Panc1 (cell line): ENCODE measurements around the gene HDGFL2. TPM values are rescaled to one million over a fixed set of nuclear protein-coding genes. Genes with fewer than 3 reads are reported as not detected.

Source experiments
- ATAC-seq: fragments of 200-7000 bp; cut with Tn5 transposase; 2 replicates; pipeline ENCODE4 v1.9.1; 2020; ENCODE audit warnings: mild to moderate bottlenecking, moderate library complexity
- BruUV-seq: library from RNA; stranded (reverse); fragments of 400-500 nt; replicated peaks from 2 replicates; lab custom pipeline; 2021; lab: Mats Ljungman, UMichigan
- CTCF ChIA-PET: fragments of 300-600 bp; sonication (Branson Sonifier 250); formaldehyde crosslinking; loops from one replicate; lab custom pipeline; 2022; ENCODE audit warnings: antibody characterized with exemption; lab: Charles Lee
- POLR2A ChIA-PET: fragments of 300-600 bp; sonication (Branson Sonifier 250); formaldehyde crosslinking; loops from one replicate; lab custom pipeline; 2022; ENCODE audit warnings: antibody characterized with exemption; lab: Charles Lee
- DNase-seq: peaks from one replicate; pipeline ENCODE4 v3.0.0-alpha.2; 2010; ENCODE audit warnings: low read depth, low spot score
- H3K27ac ChIP-seq: 2 replicates; pipeline ENCODE4 v1.5.1; 2011; ENCODE audit warnings: mild to moderate bottlenecking, low read length, inconsistent platforms
- H3K27me3 ChIP-seq: fragments of 200-500 bp; sonication (Bioruptor generic); 2 replicates; pipeline ENCODE4 v1.6.0; 2014; ENCODE audit warnings: low read length, inconsistent platforms; ENCODE audit not compliant: control insufficient read depth, insufficient read depth
- H3K36me3 ChIP-seq: fragments of 200-500 bp; sonication (Bioruptor generic); 2 replicates; pipeline ENCODE4 v1.5.1; 2014; ENCODE audit warnings: inconsistent platforms, mild to moderate bottlenecking, low read length, moderate library complexity; ENCODE audit not compliant: control insufficient read depth, insufficient read depth
- H3K4me1 ChIP-seq: 2 replicates; pipeline ENCODE4 v1.5.1; 2011; ENCODE audit warnings: inconsistent platforms, mild to moderate bottlenecking, low read length, moderate library complexity; ENCODE audit not compliant: control insufficient read depth, insufficient read depth
- H3K4me3 ChIP-seq, 2 experiments: 2 replicates each; pipeline ENCODE4 v1.5.1; 2011 to 2012; ENCODE audit warnings: low read depth in 2 of 2, low read length in 2 of 2, mild to moderate bottlenecking in 2 of 2, inconsistent platforms in 1 of 2, moderate library complexity in 1 of 2
- H3K9me3 ChIP-seq: fragments of 200-500 bp; sonication (Bioruptor generic); 2 replicates; pipeline ENCODE4 v1.5.1; 2014; ENCODE audit warnings: low read depth, mild to moderate bottlenecking, inconsistent platforms, low read length, moderate library complexity; ENCODE audit not compliant: control insufficient read depth, insufficient read depth
- POLR2AphosphoS5 ChIP-seq: IDR thresholded peaks from 2 replicates; pipeline ENCODE4 v1.6.1; 2012; ENCODE audit warnings: mild to moderate bottlenecking, low read depth, low read length, moderate library complexity
- SIN3A ChIP-seq: IDR thresholded peaks from 2 replicates; pipeline ENCODE4 v1.6.1; 2012; ENCODE audit warnings: low read depth, mild to moderate bottlenecking, low read length, moderate library complexity, borderline replicate concordance; ENCODE audit not compliant: insufficient read depth
- TCF7L2 ChIP-seq: IDR thresholded peaks from 2 replicates; pipeline ENCODE4 v1.6.1; 2011; ENCODE audit warnings: mild to moderate bottlenecking, low read depth, low read length, inconsistent platforms
- in situ Hi-C: cut with HindIII; loops from 2 replicates; pipeline ENCODE4 v1.10.0; 2016; ENCODE audit warnings: low sequenced_read_pairs, low pct_unique_long_range_greater_than_20kb
- intact Hi-C: fragments of 100-400 bp; cut with micrococcal nuclease; formaldehyde crosslinking; loops from one replicate; pipeline ENCODE4 v1.10.0; 2022; ENCODE audit not compliant: unreplicated experiment
- total RNA-seq: library from RNA; stranded (reverse); gene quantifications from one replicate; pipeline ENCODE4 v1.2.1, GENCODE V29; 2021; ENCODE audit not compliant: unreplicated experiment
- TF ChIP-seq, protein P1 (sequence below): fragments of 450-650 bp; IDR thresholded peaks from 2 replicates; pipeline ENCODE4 v1.5.1; 2017; ENCODE audit warnings: mild to moderate bottlenecking
- TF ChIP-seq, protein P2 (sequence below), 2 experiments: IDR thresholded peaks; 2 replicates each; pipeline ENCODE4 v1.6.1; 2011 to 2012; ENCODE audit warnings: low read depth in 2 of 2, control low read depth in 1 of 2, low read length in 1 of 2, mild to moderate bottlenecking in 1 of 2, moderate library complexity in 1 of 2; ENCODE audit not compliant: insufficient read depth in 1 of 2

HDGFL2 gene
- total RNA-seq, 1 experiment from 2014 or later = 56.9 TPM

DNA sequence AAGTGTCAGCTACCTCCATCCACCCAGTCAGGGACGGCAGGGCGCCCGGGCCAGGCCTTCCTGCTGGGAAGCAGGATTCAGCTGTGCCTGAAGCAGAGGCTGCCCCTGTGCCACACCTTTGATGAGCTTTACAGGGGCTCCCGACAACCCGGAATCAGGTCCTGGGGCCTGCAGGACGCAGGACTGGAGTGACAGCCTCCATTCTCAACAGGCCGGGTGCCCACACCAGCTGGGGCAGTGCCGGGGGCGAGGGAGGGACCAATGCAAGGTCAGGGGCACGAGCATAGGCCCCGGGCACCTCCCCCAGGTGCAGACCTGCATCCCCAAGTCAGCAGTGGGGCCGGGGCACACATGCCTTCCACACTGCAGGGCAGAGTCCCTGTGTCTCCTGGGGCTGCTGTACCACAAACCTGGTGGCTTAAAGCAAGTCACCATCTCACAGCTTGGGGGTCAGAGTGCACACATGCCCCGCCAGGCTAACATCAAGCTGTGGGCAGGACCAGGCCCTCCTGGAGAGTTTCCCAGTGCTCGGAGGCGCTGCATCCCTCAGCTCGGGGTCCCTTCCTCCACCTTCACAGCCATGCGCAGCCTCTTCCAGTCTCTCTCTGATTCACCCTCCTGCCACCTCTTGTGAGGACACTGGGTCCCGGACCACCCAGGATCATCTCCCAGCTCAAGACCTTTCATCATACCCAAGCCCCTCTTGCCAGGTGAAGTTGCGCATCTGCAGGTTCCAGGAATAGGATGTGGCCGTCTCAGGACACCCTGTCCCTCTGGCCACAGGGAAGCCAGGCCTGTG lies 27.9 kb upstream of the HDGFL2 start:
- Histone ChIP-seq H3K4me1 (no peaks in the 10 kb centered on the region), H3K27me3 (no peaks in the 10 kb centered on the region), H3K4me3 (no peak overlapping the region), H3K27ac (no peak overlapping the region), H3K9me3 (no peaks in the 10 kb centered on the region), H3K36me3 (no peaks in the 10 kb centered on the region)
- ChIA-PET CTCF (interaction anchor here (0.6 kb wide), 1 partner anchor 383 kb away, joined by 5 read pairs; no protein-coding TSS in a partner anchor), POLR2A (no interaction called here)
- no TSS peak for BruUV-seq
- in situ Hi-C loops (no loop called here), intact Hi-C loops (no loop called here)
- TF ChIP-seq POLR2AphosphoS5 = peak; percentile 32; the same call in 1 of the 2 replicates
- TF ChIP-seq TCF7L2 = no peak
- ATAC-seq (peak; percentile 5; the same call in 1 of the 2 replicates), DNase-seq (no peak)

DNA sequence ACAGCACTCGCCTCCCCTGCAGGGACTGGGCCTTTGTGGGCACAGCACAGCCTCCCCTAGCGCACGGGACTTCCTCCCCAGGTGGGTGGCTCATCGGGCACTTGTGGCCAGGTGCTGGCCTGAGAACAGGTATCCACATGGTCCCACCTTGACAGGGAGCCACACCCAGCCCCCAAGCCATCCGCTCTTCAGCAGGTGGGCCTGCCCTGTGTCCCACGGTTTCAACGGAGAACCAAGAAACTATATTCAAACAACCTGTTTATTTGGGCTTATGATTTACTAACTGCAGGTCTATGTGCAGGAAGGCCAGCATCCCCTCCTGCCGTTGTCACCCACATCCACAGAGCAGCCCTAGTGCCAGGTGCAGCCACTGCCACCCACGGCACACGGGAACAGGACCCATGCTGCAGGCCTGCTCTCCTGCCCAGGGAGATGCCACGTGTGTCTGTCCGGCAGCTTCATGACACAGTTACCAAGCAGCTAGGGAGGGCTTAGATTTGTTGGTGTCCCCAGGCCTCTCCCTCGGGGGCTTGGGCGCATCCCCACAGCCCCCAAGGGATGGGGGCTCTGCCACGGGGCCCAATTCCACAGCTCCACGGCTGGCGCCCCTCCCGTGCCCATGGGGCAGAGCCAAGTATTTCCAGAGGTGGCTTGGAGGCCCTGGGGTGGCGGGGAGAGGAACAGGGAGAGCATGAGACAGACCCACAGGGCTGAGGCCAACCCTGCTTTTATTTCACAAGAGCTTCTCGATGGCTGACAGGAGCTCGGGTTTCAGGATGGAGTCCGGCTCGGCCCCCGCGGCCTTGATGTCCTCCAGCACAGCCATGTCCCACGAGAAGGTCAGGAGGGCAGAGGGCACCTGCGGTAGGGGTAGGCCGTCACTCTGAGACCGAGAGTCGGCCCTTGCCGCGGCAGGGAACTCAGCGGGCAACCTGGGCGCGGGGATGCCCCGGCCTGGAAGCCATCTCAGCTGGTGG lies 27.0 kb upstream of the HDGFL2 start:
- TF ChIP-seq, protein P1, sequence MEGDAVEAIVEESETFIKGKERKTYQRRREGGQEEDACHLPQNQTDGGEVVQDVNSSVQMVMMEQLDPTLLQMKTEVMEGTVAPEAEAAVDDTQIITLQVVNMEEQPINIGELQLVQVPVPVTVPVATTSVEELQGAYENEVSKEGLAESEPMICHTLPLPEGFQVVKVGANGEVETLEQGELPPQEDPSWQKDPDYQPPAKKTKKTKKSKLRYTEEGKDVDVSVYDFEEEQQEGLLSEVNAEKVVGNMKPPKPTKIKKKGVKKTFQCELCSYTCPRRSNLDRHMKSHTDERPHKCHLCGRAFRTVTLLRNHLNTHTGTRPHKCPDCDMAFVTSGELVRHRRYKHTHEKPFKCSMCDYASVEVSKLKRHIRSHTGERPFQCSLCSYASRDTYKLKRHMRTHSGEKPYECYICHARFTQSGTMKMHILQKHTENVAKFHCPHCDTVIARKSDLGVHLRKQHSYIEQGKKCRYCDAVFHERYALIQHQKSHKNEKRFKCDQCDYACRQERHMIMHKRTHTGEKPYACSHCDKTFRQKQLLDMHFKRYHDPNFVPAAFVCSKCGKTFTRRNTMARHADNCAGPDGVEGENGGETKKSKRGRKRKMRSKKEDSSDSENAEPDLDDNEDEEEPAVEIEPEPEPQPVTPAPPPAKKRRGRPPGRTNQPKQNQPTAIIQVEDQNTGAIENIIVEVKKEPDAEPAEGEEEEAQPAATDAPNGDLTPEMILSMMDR = no peak
- TF ChIP-seq POLR2AphosphoS5 = no peak
- no peak for TF ChIP-seq TCF7L2
- TF ChIP-seq, protein P2, sequence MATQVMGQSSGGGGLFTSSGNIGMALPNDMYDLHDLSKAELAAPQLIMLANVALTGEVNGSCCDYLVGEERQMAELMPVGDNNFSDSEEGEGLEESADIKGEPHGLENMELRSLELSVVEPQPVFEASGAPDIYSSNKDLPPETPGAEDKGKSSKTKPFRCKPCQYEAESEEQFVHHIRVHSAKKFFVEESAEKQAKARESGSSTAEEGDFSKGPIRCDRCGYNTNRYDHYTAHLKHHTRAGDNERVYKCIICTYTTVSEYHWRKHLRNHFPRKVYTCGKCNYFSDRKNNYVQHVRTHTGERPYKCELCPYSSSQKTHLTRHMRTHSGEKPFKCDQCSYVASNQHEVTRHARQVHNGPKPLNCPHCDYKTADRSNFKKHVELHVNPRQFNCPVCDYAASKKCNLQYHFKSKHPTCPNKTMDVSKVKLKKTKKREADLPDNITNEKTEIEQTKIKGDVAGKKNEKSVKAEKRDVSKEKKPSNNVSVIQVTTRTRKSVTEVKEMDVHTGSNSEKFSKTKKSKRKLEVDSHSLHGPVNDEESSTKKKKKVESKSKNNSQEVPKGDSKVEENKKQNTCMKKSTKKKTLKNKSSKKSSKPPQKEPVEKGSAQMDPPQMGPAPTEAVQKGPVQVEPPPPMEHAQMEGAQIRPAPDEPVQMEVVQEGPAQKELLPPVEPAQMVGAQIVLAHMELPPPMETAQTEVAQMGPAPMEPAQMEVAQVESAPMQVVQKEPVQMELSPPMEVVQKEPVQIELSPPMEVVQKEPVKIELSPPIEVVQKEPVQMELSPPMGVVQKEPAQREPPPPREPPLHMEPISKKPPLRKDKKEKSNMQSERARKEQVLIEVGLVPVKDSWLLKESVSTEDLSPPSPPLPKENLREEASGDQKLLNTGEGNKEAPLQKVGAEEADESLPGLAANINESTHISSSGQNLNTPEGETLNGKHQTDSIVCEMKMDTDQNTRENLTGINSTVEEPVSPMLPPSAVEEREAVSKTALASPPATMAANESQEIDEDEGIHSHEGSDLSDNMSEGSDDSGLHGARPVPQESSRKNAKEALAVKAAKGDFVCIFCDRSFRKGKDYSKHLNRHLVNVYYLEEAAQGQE (IDR thresholded peaks at IDR 0.05; ENCODE audit: insufficient read depth in 1 of 2, low read depth in 2 of 2, low read length in 1 of 2) = no peak
- TF ChIP-seq SIN3A = no peak
- DNase-seq = no peak
- ChIA-PET CTCF (no interaction called here), POLR2A (no interaction called here)
- Histone ChIP-seq H3K27me3 (no peaks in the 10 kb centered on the region), H3K4me1 (no peaks in the 10 kb centered on the region), H3K36me3 (no peaks in the 10 kb centered on the region), H3K27ac (no peak overlapping the region), H3K4me3 (no peak overlapping the region), H3K9me3 (no peaks in the 10 kb centered on the region)
- intact Hi-C loops = no loop called here
- 0 out of 2 replicates have a peak, but pooled peaks have one; percentile 15 for ATAC-seq
- TSS peak; percentile 84 for BruUV-seq
- in situ Hi-C loops = no loop called here
